HG03175 (cell line): Measurements from ENCODE around the gene UGT2B7.
"Not testable (repeated sequence)": the region's sequence is repeated elsewhere in the genome, so short reads cannot be mapped to it uniquely, and the experiment has no call there.

Experiments
- ATAC-seq: cut with Tn5 transposase; IDR thresholded peaks from one replicate; pipeline ENCODE4 v1.9.1; 2021; ENCODE audit warnings: mild to moderate bottlenecking, moderate library complexity; ENCODE audit not compliant: unreplicated experiment

Gene UGT2B7

DNA sequence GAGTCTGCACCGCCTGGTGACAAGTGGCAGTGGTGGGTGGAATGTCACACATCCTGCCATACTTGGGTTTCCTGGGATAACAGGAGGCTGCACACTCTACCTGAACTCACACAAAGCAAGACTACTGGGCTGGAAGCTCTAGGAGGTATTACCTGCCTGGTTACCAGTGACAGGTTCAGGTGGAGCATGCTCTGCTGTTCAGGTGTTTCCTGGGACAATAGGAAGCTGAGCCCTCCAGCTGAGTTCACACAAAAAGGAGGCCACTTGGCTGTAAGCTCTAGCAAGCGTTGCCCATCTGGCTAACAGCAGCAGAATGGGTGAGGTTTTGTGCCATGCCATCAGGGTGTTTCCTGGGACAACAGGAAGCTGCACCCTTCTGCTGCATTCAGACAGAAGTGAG, 17.4 kb upstream of the UGT2B7 start:
- ATAC-seq = no peak

DNA sequence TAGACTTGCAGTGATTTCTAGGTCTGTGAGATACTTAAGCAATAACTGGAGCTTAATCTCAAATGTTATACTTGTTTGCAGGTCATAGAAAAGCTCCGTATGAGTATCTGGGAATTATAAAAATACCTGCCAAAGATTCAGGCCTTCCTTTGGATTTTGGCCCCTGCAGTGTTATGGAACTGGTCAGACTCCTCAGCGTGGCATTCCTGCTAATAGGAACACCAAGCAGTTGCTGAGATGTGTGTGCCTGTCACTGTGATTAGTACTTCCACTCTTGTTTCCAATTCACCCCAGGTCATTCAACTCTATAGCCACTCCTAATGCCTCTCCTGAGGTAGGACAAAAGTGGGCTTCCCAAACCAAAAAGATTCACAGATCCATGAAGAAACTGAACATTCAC, 7.8 kb upstream of the UGT2B7 start:
- ATAC-seq = no peak

DNA sequence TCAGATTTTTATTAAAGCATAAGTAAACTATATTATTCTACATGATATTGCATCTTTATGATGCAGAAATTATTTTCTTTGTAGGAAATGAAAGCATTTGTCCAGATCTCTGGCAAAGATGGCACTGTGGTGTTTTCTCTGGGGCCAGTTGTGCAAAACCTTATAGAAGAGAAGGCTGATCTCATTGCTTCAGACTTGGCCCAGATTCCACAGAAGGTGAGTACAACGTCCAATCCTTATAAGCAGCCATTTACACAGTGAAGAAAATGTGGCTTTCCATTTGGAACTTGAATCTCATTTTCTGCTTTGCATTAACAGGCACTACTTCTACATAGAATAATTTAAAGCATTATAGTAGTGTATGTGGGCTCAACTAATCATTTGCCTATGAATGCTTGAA, 6.9 kb upstream of the UGT2B7 start:
- ATAC-seq = no peak

GRCh38 chr4:69092190-69092589, 4.1 kb upstream of the UGT2B7 start:
- ATAC-seq = no peak

GRCh38 chr4:69092980-69093568, 3.2 kb upstream of the UGT2B7 start:
- ATAC-seq = no peak

- no peak for ATAC-seq
Measured at GRCh38 chr4:69093681-69094080, 2.6 kb upstream of the UGT2B7 start.

DNA sequence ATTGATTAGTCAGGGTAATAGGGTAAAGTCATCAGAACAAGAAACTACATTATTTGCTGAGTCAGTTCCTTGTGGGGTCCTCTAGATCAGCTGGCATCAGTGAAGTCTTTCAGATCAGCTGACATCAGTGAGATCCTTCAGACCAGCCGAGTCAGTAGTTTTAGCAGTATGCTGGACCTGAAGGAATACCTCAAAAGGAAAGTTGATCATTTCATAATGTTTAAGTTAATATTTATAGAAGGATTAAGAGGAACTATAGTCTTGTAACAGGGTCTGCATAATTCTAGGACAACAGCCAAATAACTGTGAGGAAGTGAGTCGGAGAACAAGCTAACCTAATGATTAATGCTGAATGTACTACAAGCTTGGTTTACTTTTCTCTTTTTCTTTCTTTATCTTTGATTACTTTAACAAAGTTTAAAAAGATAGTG, 958 bp upstream of the UGT2B7 start:
- ATAC-seq = no peak

- no peak for ATAC-seq
Measured at GRCh38 chr4:69096810-69097209, 536 bp downstream of the UGT2B7 start.

- ATAC-seq = no peak
Measured at GRCh38 chr4:69098470-69098869, 2.2 kb downstream of the UGT2B7 start.

DNA sequence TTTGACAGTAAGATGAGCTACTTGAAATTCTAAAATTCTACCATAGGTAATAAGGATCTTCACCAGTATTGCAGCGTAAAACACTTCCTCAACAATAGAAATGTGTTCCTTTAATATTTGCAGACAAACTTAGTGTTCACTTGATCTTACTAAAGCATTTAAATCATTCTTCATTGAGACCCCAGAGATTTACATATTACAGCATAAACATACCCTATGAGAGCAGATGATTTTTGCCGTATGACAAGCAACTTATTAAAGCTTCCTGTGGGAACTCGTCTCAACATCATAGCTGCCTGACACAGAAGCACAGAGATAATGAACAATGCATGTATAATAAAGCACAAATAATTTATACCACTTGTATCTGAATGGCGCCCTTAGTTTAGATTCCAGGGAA, 3.6 kb downstream of the UGT2B7 start:
- ATAC-seq = no peak

- ATAC-seq = not testable (repeated sequence)
Measured at GRCh38 chr4:69102668-69103067, 6.4 kb downstream of the UGT2B7 start.

GRCh38 chr4:69104719-69105275, 8.5 kb downstream of the UGT2B7 start:
- no peak for ATAC-seq

DNA sequence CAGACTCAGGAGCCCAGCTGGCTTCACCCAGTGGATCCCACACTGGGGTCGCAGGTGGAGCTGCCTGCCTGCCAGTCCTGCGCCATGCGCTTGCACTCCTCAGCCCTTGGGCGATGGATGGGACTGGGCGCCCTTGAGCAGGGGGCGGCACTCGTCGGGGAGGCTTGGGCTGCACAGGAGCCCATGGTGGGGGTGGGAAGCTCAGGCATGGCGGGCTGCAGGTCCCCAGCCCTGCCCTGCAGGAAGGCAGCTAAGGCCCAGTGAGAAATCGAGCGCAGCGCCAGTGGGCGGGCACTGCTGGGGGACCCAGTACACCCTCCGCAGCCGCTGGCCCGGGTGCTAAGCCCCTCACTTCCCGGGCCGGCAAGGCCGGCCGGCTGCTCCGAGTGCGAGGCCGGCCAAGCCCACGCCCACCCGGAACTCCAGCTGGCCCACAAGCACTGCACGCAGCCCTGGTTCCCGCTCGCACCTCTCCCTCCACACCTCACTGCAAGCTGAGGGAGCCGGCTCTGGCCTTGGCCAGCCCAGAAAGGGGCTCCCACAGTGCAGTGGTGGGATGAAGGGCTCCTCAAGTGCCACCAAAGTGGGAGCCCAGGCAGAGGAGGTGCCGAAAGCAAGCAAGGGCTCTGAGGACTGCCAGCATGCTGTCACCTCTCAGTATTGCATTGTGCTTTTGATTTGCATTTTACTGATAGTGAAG, 19.0 kb downstream of the UGT2B7 start:
- not testable (repeated sequence) for ATAC-seq

DNA sequence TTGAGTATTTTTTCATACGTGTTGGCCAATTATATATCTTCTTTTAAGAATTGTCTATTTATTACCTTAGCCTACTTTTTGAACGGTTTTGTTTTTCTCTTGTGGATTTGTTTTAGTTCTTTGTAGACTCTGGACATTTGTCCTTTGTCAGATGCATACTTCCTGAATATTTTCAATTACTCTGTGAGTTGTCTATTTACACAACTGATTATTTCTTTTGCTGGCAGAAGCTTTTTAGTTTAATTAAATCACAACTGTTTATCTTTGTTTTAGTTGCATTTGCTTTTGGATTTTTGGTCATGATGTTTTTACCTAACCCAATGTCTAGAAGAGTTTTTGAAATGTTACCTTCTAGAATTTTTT, 19.6 kb downstream of the UGT2B7 start:
- ATAC-seq = no peak

DNA sequence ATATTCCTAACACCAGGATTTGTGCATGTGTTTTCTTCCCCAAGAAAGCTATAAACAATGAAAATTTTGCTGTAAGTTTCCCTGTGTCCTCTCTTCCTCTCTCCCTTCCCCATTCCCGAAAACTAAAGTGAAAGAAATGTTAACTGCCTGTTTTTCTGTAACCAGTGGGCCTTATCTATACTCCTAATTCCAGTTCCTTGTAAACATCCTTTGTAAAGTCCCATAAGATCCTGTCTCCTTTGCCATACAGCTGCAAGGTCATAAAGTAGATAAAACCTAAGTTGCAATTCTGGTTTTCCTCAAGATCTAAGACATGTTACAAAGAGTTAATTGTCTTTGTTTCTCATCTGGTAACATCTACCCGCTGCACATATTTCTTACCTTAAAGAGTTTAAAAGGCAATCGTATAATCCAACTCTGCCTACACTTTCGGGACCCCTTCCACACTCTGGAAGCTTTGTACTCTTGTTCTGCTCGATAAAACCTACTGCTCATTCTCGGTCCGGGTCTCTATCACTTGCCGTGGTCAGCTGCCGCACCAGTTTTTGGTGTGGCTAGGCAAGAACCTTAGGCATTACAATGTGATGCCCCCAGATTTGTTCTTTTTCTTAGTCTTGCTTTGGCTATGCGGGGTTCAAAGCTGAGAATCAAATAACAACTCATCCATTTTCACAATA, 20.5 kb downstream of the UGT2B7 start:
- ATAC-seq = no peak

DNA sequence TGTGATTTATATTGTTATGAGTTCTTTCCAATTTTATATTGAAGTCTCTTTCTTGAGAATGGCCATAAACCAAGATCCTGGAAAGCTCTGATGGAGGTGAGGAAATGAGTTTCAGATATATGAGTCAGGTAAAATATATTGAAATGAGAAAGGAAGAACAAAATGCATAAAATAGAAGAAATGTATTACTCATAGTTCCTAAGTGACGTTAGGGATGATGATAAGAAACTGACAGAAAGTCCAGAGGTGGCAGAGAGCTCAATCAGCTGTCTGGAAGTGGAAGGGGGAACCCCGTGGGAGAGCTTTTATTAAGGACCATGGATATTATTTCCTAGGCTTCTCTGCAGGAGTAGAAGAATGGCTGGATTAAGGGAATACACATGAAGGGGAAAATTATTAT, 24.6 kb downstream of the UGT2B7 start:
- ATAC-seq = no peak

DNA sequence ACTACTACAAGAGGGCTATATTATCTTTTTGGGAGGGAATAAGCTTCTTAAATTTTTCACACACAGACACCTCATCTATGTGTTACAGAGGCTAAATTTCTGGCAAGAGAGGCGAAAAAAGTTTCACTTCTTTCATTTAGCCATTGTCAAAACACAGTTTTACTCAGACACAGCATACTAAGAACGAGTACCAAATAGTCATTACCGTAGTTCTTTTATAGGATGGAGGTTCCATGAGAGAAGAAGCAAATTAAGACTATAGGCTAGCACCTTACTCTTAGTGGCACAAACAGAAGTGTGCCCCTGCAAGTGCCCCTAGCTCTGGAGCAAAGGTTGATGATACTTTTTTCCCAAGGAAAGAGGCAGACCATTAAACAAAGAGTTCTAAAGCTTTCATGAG, 26.2 kb downstream of the UGT2B7 start:
- ATAC-seq = no peak

- ATAC-seq = no peak
Measured at GRCh38 chr4:69124941-69125340, 28.7 kb downstream of the UGT2B7 start.

DNA sequence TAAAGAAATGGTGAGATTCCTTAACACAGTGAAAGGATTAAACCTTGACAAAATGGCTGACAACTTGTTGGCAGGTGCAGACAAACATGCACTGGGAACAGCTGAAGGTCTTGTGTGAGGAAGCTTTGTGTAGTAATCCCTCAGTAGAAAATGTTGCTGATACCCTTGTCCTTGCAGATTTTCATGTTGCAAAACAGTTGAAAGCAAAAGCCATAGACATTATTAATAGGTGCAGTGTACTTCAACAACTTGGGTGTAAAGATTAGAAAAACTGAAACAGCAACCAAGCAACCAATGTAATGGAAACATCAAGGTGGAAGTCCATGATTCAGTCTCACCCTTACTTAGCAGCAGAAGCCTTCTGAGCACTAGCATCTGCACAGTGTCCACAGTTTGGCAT, 29.8 kb downstream of the UGT2B7 start:
- no peak for ATAC-seq

GRCh38 chr4:69133993-69134392, 37.7 kb downstream of the UGT2B7 start:
- ATAC-seq = no peak

- no peak for ATAC-seq
Measured at GRCh38 chr4:69134471-69134870, 38.2 kb downstream of the UGT2B7 start.

GRCh38 chr4:69141320-69141719, 45.0 kb downstream of the UGT2B7 start:
- no peak for ATAC-seq
